Muscle layer of colon (tissue), 2 donors: Measurements from ENCODE around the gene SAMSN1.

Source experiments
- H3K27ac ChIP-seq: one replicate; pipeline ENCODE4 v1.7.0; 2013; ENCODE audit warnings: low read depth, mild to moderate bottlenecking, low read length, moderate library complexity
- H3K27me3 ChIP-seq, 2 donors: one replicate each; pipeline ENCODE4 v1.7.0; 2013; ENCODE audit warnings: low read length in 2 of 2, mild to moderate bottlenecking in 2 of 2; ENCODE audit not compliant: insufficient read depth in 2 of 2, control insufficient read depth in 1 of 2
- H3K36me3 ChIP-seq: one replicate; pipeline ENCODE4 v1.7.0; 2013; ENCODE audit warnings: mild to moderate bottlenecking, low read length; ENCODE audit not compliant: insufficient read depth
- H3K4me1 ChIP-seq: one replicate; pipeline ENCODE4 v1.7.0; 2013; ENCODE audit warnings: mild to moderate bottlenecking, low read length; ENCODE audit not compliant: insufficient read depth
- H3K4me3 ChIP-seq, 2 donors: one replicate each; pipeline ENCODE4 v1.7.0; 2013; ENCODE audit warnings: low read length in 2 of 2, low read depth in 1 of 2, mild to moderate bottlenecking in 1 of 2, moderate library complexity in 1 of 2
- H3K9ac ChIP-seq: one replicate; pipeline ENCODE4 v1.7.0; 2013; ENCODE audit warnings: low read length
- H3K9me3 ChIP-seq: one replicate; pipeline ENCODE4 v1.7.0; 2013; ENCODE audit warnings: mild to moderate bottlenecking, low read length
- donor health status: abdominal sarcoma.
- donor health status: Adenocarcinoma of cecum.

Gene SAMSN1

GRCh38 chr21:14545906-14546480, at the start of gene SAMSN1:
Gene SAMSN1, minus strand, starts transcription at chr21:14546315. Its CDS starts 54 bp downstream, at chr21:14546261.
- Histone ChIP-seq H3K27ac (no peak within 1 kb of the TSS), H3K9ac (no peak within 1 kb of the TSS), H3K4me3 (no peak within 1 kb of the TSS)

DNA sequence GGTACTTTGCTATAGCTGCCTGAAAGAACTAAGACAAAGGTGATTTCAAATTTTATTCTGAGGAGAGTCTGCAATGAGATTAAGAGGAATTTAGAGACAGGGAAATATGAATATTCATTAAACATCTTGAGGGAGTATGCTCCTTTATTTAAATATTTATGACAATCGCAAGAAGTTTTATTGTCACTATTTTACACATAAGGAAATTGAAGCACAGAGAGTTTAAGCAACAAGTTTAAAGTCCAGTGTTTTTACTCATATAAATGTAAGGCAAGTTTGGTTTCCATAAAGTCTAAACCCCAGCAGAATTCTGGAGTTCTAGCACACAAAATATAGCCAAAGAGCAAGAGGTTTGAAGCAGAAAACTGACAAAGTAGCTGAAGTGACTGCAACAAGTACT, 49.3 kb upstream of the SAMSN1 start:
- H3K27me3 ChIP-seq, result no peaks in the 10 kb centered on the region
- H3K36me3 ChIP-seq, result no peaks in the 10 kb centered on the region
- no peak overlapping the region for H3K9ac ChIP-seq
- no peak overlapping the region for H3K4me3 ChIP-seq
- no peaks in the 10 kb centered on the region for H3K4me1 ChIP-seq
- H3K9me3 ChIP-seq, result no peaks in the 10 kb centered on the region
- no peak overlapping the region for H3K27ac ChIP-seq

More at GRCh38 chr21:14545906-14546480, at the start of gene SAMSN1:
- H3K27me3 ChIP-seq, result no peaks in the 10 kb centered on the region
- H3K36me3 ChIP-seq, result no peaks in the 10 kb centered on the region
- no peaks in the 10 kb centered on the region for H3K9me3 ChIP-seq
- no peaks in the 10 kb centered on the region for H3K4me1 ChIP-seq

- no peaks in the 10 kb centered on the region for H3K36me3 ChIP-seq
- H3K9me3 ChIP-seq, result no peaks in the 10 kb centered on the region
- no peaks in the 10 kb centered on the region for H3K4me1 ChIP-seq
- H3K27ac ChIP-seq, result no peak overlapping the region
- H3K4me3 ChIP-seq, result no peak overlapping the region
- no peaks in the 10 kb centered on the region for H3K27me3 ChIP-seq
- H3K9ac ChIP-seq, result no peak overlapping the region
Measured at GRCh38 chr21:14594967-14595366, 48.9 kb upstream of the SAMSN1 start.

- Histone ChIP-seq H3K36me3 (no peaks in the 10 kb centered on the region), H3K27ac (no peak overlapping the region), H3K9ac (no peak overlapping the region), H3K4me1 (no peaks in the 10 kb centered on the region), H3K4me3 (no peak overlapping the region), H3K27me3 (no peaks in the 10 kb centered on the region), H3K9me3 (no peaks in the 10 kb centered on the region)
Measured at GRCh38 chr21:14593230-14593629, 47.1 kb upstream of the SAMSN1 start.

DNA sequence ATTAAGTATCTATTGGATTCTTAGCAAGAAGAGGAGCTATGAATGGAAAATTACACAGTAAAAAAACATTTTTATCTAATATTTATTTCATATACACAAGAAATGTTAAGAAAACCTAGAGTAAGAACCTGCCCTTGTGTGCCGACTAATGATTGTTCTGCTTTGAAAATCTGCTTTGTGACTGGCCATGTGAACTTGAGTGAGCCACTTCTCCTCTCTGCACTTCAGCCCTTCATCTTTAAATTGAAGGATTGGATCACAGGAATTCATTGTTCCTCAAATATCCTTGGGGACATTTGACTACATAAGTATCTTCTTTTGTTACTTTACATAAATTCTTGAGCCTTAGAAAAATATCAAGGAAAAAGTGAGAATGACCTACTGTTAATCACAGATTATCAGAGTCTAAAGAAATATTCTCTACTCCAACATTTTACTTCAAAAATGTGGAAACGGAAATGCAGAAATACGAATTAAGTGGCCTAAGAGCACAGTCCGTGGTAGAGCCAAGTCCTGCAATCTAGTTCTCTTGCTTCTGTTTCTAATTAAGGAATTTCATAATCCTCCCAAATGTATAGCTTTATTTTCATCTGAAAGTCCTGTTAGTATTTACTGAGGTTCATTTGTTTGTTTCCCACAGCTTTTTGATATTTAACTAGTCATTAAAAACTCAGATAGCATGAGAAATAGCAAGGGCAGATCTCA, 46.3 kb upstream of the SAMSN1 start:
- H3K27me3 ChIP-seq, result no peaks in the 10 kb centered on the region
- no peaks in the 10 kb centered on the region for H3K9me3 ChIP-seq
- H3K36me3 ChIP-seq, result no peaks in the 10 kb centered on the region
- H3K4me1 ChIP-seq, result no peaks in the 10 kb centered on the region
- no peak overlapping the region for H3K4me3 ChIP-seq
- no peak overlapping the region for H3K27ac ChIP-seq
- H3K9ac ChIP-seq, result no peak overlapping the region

DNA sequence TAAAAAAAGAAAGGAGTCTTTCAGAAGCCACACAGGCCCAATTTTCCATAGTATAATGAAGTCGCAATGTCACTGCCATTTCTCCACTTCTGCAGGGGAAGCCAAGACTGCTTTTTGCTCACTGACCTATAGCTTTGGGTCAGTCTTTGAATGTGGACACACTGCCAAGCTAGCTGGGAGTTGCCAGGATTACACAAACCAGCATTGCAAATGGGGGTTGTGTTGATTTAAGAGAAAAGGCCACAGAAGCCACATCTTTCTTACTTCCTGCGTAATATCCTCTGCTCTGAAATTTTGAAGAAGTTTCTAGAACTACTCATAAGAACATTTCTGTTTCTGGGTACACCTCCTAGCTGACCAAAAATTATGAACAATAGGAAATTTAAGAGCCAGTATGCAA, 45.8 kb upstream of the SAMSN1 start:
- Histone ChIP-seq H3K4me1 (no peaks in the 10 kb centered on the region), H3K9me3 (no peaks in the 10 kb centered on the region), H3K9ac (no peak overlapping the region), H3K4me3 (no peak overlapping the region), H3K36me3 (no peaks in the 10 kb centered on the region), H3K27ac (no peak overlapping the region), H3K27me3 (no peaks in the 10 kb centered on the region)

DNA sequence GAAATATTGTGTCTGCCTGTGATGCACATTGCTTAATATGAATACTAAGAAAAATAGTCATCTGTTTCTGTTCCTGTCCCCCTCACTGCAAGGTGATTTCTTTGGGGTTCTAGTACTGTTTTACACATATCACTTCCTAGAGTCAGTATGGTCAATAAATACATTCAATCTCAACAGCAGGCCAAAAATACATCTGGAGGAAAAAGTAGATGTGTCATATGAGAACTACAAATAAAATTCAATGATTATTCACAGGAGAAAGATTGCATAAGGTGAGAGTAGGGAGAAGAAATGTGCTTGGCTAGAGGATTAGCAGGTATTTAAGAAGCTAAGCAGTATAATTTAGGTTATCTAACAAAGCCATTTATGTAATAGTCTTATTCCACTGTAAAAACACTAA, 45.3 kb upstream of the SAMSN1 start:
- H3K27ac ChIP-seq, result no peak overlapping the region

DNA sequence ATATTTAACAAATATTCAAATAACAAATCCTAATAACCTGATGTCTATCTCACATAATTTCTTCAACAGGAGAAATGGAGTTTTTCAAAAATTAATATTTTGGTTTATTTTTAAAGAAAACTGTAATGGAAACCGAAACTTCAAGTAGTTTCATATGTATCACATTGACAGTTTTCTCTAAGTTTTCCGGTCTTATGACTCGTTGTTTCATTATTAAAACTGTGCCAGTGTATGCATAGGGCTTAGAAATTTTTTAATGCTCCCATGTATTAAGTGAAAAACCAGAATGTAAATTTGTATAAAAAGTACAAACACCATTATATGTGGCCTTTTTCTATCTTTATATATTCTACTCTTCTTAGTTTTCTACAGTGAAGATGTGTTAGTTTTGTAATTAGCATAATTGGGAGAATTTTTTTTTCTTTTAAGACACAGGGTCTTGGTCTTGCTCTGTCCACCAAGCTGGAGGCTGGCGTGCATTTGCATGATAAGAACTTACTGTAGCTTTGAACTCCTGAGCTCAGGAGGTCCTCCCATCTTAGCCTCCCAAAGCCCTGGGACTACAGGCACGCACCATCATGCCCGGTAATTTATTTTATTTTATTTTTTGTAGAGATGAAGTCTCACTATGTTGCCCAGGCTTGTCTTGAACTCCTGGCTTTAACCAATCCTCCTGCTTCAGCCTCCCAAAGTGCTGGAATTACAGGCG, 43.9 kb upstream of the SAMSN1 start:
- Histone ChIP-seq H3K9ac (no peak overlapping the region), H3K4me3 (no peak overlapping the region), H3K9me3 (no peaks in the 10 kb centered on the region), H3K27me3 (no peaks in the 10 kb centered on the region), H3K36me3 (no peaks in the 10 kb centered on the region), H3K27ac (no peak overlapping the region), H3K4me1 (no peaks in the 10 kb centered on the region)

More for the DNA sequence above, 45.3 kb upstream of the SAMSN1 start:
- H3K9me3 ChIP-seq, result no peaks in the 10 kb centered on the region
- no peaks in the 10 kb centered on the region for H3K4me1 ChIP-seq
- H3K4me3 ChIP-seq, result no peak overlapping the region
- H3K27me3 ChIP-seq, result no peaks in the 10 kb centered on the region
- H3K9ac ChIP-seq, result no peak overlapping the region
- H3K36me3 ChIP-seq, result no peaks in the 10 kb centered on the region

- no peak overlapping the region for H3K4me3 ChIP-seq
- H3K36me3 ChIP-seq, result no peaks in the 10 kb centered on the region
- H3K27ac ChIP-seq, result no peak overlapping the region
- no peaks in the 10 kb centered on the region for H3K27me3 ChIP-seq
- no peaks in the 10 kb centered on the region for H3K9me3 ChIP-seq
- no peaks in the 10 kb centered on the region for H3K4me1 ChIP-seq
- H3K9ac ChIP-seq, result no peak overlapping the region
Measured at GRCh38 chr21:14587266-14587665, 41.2 kb upstream of the SAMSN1 start.

DNA sequence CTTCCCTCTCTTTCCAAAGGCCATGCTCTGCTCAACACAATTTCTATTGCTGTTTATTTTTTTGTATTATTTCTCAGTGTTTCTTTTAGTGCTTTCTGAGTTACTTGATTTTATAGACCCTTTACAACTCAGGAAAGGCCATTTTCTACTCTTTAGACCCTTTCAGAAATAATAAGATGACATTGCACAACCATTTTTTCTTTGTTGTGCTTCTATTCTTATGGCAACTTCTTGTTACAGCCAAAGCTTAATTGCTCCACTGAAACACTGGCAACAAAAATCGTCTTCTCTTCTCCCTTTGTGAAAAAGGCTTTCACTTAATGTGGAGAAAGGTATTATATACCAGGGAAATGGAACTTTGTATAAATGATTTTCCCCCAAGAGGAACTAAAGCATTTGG, 39.0 kb upstream of the SAMSN1 start:
- Histone ChIP-seq H3K4me3 (no peak overlapping the region), H3K27me3 (no peaks in the 10 kb centered on the region), H3K9me3 (no peaks in the 10 kb centered on the region), H3K27ac (no peak overlapping the region), H3K4me1 (no peaks in the 10 kb centered on the region), H3K36me3 (no peaks in the 10 kb centered on the region), H3K9ac (no peak overlapping the region)

GRCh38 chr21:14584357-14585095, 38.4 kb upstream of the SAMSN1 start:
- no peaks in the 10 kb centered on the region for H3K27me3 ChIP-seq
- H3K4me3 ChIP-seq, result no peak overlapping the region
- no peak overlapping the region for H3K9ac ChIP-seq
- H3K9me3 ChIP-seq, result no peaks in the 10 kb centered on the region
- no peaks in the 10 kb centered on the region for H3K36me3 ChIP-seq
- no peaks in the 10 kb centered on the region for H3K4me1 ChIP-seq
- no peak overlapping the region for H3K27ac ChIP-seq
